HG02798 (cell line): Measurements from ENCODE around the gene SH3D19.
"Not testable (repeated sequence)": the region's sequence is repeated elsewhere in the genome, so short reads cannot be mapped to it uniquely, and the experiment has no call there.

Experiments
- ATAC-seq: cut with Tn5 transposase; IDR thresholded peaks from one replicate; pipeline ENCODE4 v1.9.1; 2021; ENCODE audit warnings: mild to moderate bottlenecking; ENCODE audit not compliant: unreplicated experiment, poor library complexity

The SH3D19 gene

DNA sequence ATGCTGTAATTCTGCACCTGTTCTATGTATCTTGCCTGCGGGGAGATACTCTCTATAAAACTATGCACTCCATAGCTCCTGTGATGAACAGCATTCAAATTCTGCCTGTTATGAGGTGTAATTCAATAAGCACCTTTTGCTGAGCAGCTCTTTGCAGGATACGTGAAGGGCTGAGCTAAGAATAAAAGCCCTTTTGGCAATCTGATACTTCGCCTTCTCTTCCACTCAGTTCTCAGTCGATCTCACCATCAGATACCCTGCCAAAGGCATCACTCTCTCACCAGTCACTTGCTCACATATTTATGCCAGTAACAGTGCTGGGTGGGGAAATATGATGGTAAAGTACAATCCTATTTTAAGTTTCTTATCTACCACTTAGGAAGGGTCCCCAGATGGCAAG is 158.8 kb downstream of the SH3D19 start:
- ATAC-seq: no peak

DNA sequence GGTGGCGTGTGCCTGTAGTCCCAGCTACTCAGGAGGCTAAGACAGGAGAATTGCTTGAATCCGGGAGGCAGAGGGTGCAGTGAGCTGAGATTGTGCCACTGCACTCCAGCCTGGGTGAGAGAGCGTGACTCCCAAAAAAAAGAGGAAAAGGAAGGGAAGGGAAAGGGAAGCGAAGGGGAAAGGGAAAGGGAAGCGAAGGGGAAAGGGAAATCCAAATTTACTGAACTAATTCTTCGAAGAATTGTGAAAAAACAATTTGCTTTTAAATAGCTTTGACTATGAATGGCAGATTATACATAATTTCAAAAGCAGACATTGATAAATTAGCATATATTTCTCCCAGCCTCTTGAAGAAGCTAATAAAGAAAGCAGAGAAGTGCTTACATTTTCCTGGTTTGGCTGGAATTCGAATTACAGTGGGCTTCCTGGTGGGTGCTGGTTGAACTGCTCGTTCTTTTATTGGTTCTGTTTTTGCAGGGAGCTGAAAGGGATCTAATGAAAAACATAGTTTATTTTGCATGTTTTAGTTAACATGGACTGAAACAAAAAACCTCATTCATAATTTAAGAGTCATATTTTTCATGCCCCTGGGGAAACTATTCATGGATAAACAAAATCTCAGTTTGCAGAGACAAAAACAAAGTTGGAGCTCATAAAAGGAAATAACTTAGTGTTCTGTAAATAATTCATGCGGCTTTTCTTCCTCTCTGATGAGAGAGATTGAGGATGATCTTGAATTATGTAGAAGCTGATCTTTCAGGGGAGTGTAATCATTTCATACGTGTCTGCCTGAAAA is 160.0 kb downstream of the SH3D19 start:
- no peak for ATAC-seq

DNA sequence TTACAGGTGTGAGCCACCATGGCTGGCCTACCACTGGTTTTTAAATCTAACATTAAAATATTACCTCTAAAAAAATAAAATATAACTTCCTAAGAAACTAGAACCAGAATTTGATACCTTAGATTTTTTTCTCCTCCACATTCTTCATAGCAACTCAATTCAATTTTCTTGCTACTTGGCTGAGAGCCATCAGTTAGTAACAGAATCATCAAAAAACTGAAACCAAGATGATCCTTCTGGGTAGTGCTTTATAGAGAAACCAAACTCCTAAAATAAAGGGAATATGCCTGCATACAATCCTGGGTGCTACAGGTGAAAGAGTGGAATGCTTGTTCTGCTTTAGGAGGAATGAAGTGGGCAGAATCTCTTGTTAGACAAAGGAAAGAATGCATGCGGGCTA is 161.6 kb downstream of the SH3D19 start:
- ATAC-seq: no peak

DNA sequence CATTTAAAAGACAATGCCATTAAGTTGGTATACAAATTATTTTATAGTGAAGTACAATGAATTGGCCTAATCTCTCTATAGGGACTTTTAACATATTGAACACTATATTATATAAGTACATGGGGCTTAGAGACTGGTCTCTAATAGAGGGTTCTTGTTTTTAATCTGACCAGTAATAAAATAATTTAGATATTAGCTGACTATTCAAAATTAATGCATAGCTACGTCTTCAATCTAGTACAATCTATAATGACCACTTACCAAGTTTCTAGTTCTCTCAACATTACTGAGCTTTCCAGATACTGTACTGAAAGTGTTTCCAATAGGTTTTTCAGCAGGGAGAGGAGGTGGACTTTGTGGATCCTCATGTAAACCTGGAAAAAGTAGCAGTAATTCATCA is 166.4 kb downstream of the SH3D19 start:
- no peak for ATAC-seq

DNA sequence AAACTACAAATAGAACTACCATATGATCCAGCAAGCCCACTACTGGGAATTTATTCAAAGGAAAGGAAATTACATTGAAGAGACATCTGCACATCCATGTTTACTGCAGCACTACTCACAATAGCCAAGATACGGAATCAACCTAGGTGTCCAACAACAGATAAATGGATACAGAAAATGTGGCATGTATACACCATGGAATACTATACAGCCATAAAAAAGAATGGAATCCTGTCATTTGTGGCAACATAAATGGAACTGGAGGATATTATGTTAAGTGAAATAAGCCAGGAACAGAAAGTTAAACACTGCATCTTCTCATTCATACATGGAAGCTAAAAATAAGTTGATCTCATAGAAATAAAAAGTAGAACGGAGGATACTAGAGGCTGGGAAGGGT is 167.9 kb downstream of the SH3D19 start:
- ATAC-seq: no peak

DNA sequence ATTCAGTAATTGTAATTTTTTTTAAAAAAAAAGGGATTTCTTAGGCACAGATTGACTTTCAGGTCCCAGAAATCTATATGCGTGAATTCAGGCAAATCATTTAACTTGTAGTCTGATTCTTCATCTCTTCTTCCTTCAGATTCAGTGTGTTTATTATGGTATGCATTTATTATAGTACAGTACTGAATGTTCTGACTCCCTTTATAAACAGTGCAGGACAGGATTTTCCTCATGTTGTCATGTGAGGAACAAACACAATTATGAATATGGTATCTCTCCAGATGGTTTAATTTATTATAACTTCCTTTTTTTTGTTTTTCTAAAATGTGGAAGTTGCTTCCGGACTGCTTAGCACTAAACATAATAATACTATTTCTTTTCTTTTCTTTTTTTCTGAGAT is 171.8 kb downstream of the SH3D19 start:
- no peak for ATAC-seq

DNA sequence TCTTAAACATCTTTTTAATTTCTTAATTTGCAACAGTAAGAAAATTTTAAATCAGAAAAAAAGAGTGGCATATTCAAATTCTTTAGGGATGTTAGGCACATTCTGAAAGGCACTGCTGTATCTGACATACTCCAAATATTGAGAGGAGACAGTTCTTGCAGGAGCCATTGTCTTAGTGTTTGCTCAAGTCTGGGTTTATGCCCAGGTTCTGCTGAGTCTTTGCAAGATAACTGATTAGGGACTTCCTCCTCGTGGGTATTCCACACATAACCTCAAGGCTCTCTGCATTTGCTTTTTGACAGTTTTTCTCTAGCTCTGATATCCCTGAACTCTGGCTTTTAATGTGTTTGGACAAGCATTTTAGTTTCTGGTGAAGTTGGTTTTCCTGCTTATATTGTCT is 173.4 kb downstream of the SH3D19 start:
- ATAC-seq: no peak

DNA sequence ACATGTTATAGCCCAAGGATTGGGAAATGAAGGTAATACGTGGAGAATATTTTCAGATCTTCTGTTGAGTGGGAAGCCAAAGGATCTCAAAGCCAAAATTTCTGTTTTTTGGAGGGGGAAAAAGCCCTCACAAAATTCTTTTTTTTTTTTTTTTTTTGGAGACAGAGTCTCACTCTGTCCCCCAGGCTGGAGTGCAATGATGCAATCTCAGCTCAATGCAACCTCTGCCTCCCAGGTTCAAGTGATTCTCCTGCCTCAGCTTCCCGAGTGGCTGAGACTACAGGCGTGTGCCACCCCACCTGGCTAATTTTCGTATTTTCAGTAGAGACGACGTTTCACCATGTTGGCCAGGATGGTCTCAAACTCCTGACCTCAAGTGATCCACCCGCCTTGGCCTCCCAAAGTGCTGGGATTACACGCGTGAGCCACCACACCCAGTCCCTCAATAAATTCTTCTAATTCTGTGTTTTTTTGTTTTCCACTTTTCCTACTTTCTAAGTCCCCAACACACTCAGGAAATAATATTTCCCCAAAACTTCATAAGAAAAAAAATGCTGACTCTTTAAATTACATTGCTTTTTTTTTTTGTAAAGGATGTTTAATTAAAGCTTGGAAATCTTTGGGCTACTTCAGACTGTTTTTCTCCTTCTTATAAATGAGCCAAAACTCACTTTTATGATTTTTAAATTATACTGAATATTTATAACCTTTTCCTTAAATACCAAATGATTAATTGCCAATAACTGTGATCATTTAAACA is 174.4 kb downstream of the SH3D19 start:
- ATAC-seq: no peak

DNA sequence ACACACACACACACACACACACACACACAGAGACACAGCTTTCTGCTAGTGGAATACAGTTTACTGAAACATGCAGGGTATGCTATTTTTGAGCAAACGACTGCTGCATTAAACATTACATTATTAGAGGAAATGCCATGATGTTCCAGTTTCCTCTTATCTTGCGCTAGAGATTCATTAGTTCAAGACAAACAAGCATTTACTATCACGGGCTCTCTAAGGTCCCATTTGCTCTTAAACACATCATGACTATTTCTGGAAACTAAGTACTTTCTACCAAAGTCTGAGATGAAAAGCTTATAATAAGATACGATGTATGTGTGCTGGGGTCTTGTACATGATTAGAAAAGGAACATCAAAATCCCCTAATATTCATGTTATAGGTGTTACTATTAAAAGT is 177.1 kb downstream of the SH3D19 start:
- no peak for ATAC-seq

DNA sequence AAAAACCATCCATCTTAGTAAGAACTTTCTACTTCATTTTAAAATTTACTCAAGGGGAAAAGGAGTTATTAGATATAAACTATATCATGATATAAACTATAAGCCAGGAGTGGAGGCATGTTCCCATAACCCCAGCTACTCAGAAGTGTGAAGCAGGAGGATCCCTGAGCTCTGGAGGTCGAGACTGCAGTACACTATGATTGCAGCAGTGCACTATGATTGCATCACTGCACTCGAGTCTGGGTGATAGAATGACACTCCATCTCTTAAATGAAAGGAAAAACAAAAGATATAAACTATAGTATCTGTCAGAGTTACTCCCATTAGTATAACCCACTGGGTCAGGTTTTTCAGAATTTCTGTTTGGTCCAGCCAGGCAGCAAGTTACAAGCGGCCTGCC is 178.4 kb downstream of the SH3D19 start:
- ATAC-seq: no peak

DNA sequence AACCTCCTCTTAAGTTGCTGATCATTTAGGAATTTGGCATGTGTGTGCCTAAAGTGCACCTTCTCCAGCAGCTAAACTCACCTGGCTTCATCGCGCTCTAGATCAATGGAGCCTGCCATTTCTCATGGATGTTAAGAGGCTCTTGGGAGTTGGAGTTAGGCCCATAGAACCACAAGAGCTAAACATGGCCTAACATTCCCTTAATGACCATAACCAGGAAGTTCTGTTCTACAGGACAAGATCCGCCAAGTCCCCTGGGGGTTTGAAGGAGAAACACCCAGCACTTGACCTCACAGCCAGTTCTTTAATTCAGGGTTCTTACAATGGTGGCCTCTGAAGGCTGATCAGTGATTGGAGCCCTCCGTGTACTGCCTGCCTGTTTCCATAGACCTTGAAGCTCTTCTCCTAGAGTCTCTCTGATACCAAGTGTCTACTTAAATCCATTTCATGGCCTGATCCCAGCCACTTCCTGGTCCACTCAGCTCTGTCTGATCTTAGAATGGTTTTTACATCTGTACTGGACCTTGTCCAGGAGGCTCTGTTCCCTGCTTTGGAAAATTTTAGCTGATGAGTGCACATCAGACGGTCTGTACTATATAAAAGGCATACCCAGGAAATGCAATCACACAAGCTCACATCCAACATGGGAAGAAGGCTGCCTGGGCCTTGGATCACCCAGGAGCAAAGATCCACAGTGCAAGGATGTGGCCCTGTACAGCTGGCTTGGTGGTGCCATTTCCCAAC is 180.9 kb downstream of the SH3D19 start:
- no peak for ATAC-seq

DNA sequence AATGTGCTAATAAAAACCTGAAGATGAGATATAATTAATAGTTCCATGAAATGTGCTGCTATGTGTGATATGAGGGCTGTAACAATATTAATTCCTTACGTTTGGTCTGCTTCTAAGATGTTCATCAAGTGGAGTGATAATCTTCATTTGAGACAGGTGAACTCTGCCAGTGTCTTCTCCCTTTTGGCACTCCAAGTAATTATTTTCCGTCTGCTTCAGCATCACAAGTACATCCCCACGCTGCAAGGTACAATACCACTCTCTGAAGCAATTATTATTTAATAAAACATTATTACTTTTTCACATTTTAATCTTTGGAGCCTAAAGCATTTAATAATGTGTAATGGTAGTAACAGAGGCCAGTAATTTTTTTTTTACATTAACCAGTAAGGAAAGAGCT is 181.6 kb downstream of the SH3D19 start:
- no peak for ATAC-seq

DNA sequence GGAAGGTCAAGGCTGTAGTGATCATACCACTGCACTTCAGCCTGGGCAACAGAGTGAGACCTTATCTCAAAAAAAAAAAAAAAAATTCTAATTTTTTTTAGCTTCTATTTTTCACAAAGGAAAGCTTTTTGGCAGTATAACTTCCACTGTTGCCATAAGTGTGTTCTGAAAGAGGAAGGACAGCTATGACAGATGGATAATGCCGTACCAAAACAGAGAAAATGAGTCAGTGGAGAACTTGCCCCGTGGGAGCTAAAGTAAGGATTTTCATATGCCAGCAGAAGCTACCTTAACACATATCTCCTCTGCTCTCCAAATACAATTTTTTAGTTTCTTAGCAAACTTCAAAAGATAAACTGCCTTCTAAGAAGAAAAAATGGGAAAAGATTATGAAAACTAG is 182.2 kb downstream of the SH3D19 start:
- ATAC-seq: no peak

DNA sequence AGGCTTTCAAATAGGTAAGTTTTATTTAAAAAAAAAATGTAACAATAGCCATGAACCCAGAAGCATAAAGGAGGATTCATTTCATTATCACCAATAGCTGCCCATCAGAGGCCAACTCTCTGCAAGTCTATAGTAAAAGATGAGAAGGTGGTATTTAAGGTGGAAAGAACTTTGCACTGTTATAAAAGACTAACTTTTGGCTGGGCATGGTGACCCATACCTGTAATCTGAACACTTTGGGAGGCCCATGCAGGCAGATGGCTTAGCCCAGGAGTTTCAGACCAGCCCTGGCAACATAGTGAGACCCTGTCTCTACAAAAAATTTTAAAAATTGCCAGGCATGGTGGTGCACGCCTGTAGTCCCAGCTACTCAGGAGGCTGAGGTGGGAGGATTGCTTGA is 182.6 kb downstream of the SH3D19 start:
- no peak for ATAC-seq

DNA sequence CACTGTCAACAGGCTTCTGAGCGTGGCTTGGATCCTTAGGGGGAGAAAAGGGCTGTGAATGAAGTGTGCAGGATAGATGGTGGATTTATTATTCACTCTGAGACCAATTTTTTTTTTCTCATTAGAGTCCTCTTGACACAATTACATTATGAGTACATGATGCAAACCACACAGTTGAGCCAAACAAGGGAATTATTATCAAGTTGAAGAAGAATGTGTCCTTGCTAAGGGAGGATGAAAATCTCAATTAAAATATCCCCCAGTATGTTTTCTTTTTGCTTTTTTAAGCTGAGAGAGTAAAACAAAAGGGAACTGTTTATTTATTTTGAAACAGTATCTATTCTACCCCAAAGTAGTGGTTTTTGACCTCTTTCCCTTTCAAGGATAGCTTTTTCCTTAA is 185.6 kb downstream of the SH3D19 start:
- no peak for ATAC-seq

DNA sequence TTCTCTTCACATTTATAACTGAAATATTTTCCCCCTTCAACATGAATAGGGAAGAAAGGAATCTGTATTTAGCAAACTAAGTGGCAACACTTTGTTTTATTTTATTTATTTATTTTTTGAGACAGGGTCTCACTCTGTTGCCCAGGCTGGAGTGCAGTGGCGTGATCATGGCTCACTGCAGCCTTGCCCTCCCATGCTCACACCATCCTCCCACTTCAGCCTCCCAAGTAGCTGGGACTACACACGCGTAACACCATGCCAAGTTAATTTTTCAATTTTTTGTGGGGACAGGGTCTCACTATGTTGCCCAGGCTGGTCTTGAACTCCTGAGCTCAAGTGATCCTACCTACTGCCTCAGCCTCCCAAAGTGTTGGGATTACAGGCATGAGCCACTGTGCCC is 189.4 kb downstream of the SH3D19 start:
- ATAC-seq: not testable (repeated sequence)

DNA sequence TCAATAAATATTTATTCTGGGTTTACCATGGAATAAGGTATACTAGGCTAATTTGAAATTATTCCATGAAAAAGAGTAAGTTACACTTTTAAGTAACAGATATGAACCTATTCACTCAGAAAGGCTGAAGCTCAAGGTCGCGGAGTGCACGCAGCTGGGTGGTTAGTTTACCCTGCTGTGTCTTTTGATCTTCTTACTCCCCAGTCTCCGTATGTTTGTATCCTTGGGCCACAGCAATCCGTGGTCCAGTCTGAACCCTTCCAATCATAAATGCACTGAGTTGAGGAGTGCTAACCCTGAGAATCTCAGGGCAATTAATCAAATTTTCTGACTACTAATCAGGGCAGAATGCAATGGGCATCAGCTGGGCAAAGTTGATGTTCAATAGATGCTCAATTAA is 192.1 kb downstream of the SH3D19 start:
- ATAC-seq: no peak

DNA sequence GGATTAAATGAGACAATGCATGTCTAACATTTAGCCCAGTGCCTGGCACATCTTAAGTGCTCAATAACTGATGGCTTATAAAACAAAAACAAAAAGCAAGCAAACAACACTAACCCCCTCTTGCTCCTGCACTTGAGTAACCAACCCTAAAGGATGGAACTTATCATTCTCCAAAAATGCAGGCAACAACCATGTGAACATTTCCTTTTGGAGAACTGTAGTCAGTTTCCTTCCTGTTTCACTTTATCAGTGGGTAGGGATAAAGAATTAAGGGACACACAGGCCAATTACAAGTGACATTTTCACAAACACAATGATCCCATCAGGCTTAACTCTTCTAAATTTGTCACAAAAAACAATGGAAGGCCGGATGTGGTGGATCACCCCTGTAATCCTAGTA is 195.6 kb downstream of the SH3D19 start:
- no peak for ATAC-seq

DNA sequence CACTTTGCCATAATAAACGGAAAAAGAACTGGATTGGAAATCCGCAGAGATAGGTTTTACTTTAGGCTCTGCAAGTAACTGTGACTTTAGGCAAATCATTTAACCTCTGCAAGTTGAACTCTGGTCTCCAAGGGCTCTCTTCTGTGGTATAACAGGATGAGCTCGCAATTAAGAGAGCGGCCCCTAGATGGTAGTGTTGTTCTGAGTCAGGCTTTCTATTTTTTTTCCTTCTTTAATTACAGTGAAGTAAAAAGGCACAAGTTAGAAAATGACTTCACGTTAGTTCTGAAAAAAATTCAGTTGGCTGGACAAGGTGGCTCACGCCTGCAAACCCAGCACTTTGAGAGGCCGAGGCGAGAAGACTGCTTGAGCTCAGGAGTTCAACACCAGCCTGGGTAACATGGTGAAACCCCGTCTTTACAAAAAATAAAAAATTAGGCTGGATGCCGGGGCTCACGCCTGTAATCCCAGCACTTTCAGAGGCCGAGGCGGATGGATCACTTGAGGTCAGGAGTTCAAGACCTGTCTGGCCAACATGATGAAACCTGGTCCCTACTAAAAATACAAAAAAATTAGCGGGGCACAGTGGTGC is 207.9 kb downstream of the SH3D19 start:
- peak; percentile 98 for ATAC-seq

DNA sequence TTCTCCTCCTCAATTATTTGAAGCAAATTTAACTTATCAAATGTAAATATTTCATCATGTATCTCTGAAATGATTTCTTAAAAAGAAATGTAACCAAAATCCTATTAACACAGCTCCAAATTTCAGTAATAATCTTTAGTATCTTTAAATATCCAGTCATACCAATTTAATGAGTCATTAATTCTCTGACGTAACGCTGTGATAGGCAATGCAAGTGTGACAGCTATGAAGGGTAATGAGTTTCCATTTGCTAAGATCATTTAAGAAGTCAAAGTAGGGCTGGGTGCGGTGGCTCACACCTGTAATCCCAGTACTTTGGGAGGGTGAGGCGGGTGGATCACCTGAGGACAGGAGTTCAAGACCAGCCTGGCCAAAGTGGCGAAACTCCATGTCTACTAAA is 210.4 kb downstream of the SH3D19 start:
- no peak for ATAC-seq

DNA sequence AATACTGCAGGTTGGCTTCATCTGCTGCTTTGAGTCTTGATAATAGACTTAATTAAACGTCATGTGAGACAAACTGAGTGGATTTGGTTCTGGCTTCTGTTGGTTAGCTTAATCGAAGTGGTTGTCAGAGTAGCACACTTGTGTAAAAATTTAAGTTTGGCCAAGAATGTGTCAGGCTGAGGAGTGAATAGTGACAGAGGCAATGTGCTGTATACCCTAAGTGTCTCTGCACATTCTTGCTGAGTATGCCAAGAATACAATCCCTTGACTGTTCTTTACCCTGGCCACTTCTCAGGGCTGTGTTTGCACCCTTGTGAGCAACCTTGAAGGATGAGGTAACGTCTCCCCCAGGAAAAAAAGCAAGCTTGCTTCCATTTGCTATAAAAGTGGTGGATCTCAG is 211.1 kb downstream of the SH3D19 start:
- ATAC-seq: no peak
